Endodermal cell (in vitro differentiated cells): Measurements from ENCODE around the gene PRRT3. TPM values are rescaled to one million over a fixed set of nuclear protein-coding genes. Genes with fewer than 3 reads are reported as not detected.
"Not testable (repeated sequence)": the region's sequence is repeated elsewhere in the genome, so short reads cannot be mapped to it uniquely, and the experiment has no call there.

Experiments
- DNase-seq: peaks from one replicate; pipeline ENCODE4 v3.0.0-alpha.2; 2017
- H3K27ac ChIP-seq: 2 replicates; pipeline ENCODE4 v1.5.1; 2013; ENCODE audit warnings: mild to moderate bottlenecking, low read depth, low read length, moderate library complexity
- H3K27me3 ChIP-seq: 2 replicates; pipeline ENCODE4 v1.6.1; 2013; ENCODE audit warnings: mild to moderate bottlenecking, low read length, moderate library complexity; ENCODE audit not compliant: insufficient read depth, control insufficient read depth, poor library complexity, severe bottlenecking
- H3K36me3 ChIP-seq: 2 replicates; pipeline ENCODE4 v1.7.0; 2013; ENCODE audit warnings: mild to moderate bottlenecking, low read length, moderate library complexity; ENCODE audit not compliant: control insufficient read depth, insufficient read depth
- H3K4me1 ChIP-seq: one replicate; pipeline ENCODE4 v1.7.0; 2013; ENCODE audit warnings: low read length; ENCODE audit not compliant: control insufficient read depth, insufficient read depth
- H3K4me3 ChIP-seq: 2 replicates; pipeline ENCODE4 v1.5.1; 2013; ENCODE audit warnings: mild to moderate bottlenecking, low read length, moderate library complexity
- H3K9ac ChIP-seq: 2 replicates; pipeline ENCODE4 v1.6.1; 2013; ENCODE audit warnings: mild to moderate bottlenecking, low read length, moderate library complexity; ENCODE audit not compliant: poor library complexity, severe bottlenecking; ENCODE audit errors: extremely low read depth
- H3K9me3 ChIP-seq: 2 replicates; pipeline ENCODE4 v1.6.1; 2013; ENCODE audit warnings: mild to moderate bottlenecking, low read length, moderate library complexity; ENCODE audit not compliant: control insufficient read depth
- H3K27ac Mint-ChIP-seq: 2 replicates; pipeline ENCODE4 v1.8.0; 2020; ENCODE audit warnings: mixed read lengths
- H3K27me3 Mint-ChIP-seq: 2 replicates; pipeline ENCODE4 v1.8.0; 2021; ENCODE audit warnings: mild to moderate bottlenecking, mixed read lengths; ENCODE audit not compliant: insufficient read depth
- H3K36me3 Mint-ChIP-seq: 2 replicates; pipeline ENCODE4 v1.8.0; 2020; ENCODE audit warnings: low read depth, mixed read lengths
- H3K4me1 Mint-ChIP-seq: 2 replicates; pipeline ENCODE4 v1.8.0; 2020; ENCODE audit warnings: mixed read lengths
- H3K4me3 Mint-ChIP-seq: 2 replicates; pipeline ENCODE4 v1.8.0; 2020; ENCODE audit warnings: mild to moderate bottlenecking, moderate library complexity, mixed read lengths
- H3K9me3 Mint-ChIP-seq: 2 replicates; pipeline ENCODE4 v1.8.0; 2020; ENCODE audit warnings: mild to moderate bottlenecking, mixed read lengths
- WGBS, 2 experiments: methylation state at CpG; one replicate each; pipeline versions ENCODE4 v1.1.5 to v1.1.7; 2013; ENCODE audit warnings: missing lambda C conversion rate in 2 of 2, mixed read lengths in 1 of 2; ENCODE audit not compliant: insufficient coverage in 1 of 2, insufficient read length in 1 of 2; 5-methylcytosine and 5-hydroxymethylcytosine counted together
- total RNA-seq, 2 donors: library from RNA; stranded (reverse); fragmentation: NEBNext Ultra II Directional in 1 of 2; extraction: Animal tissue kit (Norgen Biotek cat#: 25700) in 1 of 2; gene quantifications; 2 replicates in 1 of 2; 3 replicates in 1 of 2; pipeline ENCODE4 v1.2.1, GENCODE V29; 2021
- TF ChIP-seq, protein P1 (sequence below): fragments of 200-600 bp; sonication (generic); conservative IDR thresholded peaks from 2 replicates; pipeline ENCODE4 v1.5.0; 2021; ENCODE audit warnings: antibody characterized with exemption, mild to moderate bottlenecking

PRRT3 gene
- total RNA-seq, 2 donors from 2014 or later, result 7.4 to 11.3 TPM

DNA sequence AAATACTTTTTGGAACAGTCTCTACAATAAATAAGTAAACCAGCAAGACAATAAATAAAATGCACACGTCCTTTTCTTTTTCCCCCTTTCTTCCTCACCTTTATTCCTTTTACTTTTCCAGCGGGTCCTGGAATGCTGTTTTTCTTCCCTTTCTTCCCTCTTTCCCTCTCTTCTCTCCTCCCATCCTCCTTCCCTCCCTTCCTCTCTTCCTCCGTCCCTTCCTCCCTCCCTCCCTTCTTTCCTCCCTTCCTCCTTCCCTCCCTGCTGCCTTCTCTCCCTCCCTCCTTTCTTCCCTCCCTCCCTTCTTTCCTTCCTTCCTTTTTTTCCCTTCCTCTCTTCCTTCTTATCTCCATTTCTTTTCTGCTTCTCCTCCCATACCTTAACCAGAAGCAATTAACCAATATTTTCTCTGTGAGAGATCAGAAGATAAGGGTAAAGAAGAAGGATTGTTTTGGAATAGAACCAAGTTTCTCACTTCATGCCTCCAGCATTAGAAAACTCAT, 52.9 kb downstream of the PRRT3 start:
- H3K27me3 ChIP-seq, result no peaks in the 10 kb centered on the region
- no peak for DNase-seq
- Mint-ChIP-seq H3K9me3 (no peaks in the 10 kb centered on the region), H3K36me3 (peaks cover 4% of the 10 kb centered on the region), H3K27me3 (no peaks in the 10 kb centered on the region), H3K4me1 (peaks cover 22% of the 10 kb centered on the region), H3K27ac (no peak overlapping the region), H3K4me3 (no peak overlapping the region)
- no peaks in the 10 kb centered on the region for H3K9me3 ChIP-seq
- WGBS, 2 experiments, result 83 to 96% methylated on average over 3 of the region's 3 CpGs
- no peak overlapping the region for H3K4me3 ChIP-seq
- no peak overlapping the region for H3K27ac ChIP-seq
- no peak overlapping the region for H3K9ac ChIP-seq
- H3K4me1 ChIP-seq, result no peaks in the 10 kb centered on the region
- no peaks in the 10 kb centered on the region for H3K36me3 ChIP-seq
- TF ChIP-seq, protein P1, sequence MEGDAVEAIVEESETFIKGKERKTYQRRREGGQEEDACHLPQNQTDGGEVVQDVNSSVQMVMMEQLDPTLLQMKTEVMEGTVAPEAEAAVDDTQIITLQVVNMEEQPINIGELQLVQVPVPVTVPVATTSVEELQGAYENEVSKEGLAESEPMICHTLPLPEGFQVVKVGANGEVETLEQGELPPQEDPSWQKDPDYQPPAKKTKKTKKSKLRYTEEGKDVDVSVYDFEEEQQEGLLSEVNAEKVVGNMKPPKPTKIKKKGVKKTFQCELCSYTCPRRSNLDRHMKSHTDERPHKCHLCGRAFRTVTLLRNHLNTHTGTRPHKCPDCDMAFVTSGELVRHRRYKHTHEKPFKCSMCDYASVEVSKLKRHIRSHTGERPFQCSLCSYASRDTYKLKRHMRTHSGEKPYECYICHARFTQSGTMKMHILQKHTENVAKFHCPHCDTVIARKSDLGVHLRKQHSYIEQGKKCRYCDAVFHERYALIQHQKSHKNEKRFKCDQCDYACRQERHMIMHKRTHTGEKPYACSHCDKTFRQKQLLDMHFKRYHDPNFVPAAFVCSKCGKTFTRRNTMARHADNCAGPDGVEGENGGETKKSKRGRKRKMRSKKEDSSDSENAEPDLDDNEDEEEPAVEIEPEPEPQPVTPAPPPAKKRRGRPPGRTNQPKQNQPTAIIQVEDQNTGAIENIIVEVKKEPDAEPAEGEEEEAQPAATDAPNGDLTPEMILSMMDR, result no peak

GRCh38 chr3:9898467-9899241, 53.6 kb downstream of the PRRT3 start:
- Mint-ChIP-seq H3K4me1 (peaks cover 20% of the 10 kb centered on the region), H3K9me3 (no peaks in the 10 kb centered on the region)

DNA sequence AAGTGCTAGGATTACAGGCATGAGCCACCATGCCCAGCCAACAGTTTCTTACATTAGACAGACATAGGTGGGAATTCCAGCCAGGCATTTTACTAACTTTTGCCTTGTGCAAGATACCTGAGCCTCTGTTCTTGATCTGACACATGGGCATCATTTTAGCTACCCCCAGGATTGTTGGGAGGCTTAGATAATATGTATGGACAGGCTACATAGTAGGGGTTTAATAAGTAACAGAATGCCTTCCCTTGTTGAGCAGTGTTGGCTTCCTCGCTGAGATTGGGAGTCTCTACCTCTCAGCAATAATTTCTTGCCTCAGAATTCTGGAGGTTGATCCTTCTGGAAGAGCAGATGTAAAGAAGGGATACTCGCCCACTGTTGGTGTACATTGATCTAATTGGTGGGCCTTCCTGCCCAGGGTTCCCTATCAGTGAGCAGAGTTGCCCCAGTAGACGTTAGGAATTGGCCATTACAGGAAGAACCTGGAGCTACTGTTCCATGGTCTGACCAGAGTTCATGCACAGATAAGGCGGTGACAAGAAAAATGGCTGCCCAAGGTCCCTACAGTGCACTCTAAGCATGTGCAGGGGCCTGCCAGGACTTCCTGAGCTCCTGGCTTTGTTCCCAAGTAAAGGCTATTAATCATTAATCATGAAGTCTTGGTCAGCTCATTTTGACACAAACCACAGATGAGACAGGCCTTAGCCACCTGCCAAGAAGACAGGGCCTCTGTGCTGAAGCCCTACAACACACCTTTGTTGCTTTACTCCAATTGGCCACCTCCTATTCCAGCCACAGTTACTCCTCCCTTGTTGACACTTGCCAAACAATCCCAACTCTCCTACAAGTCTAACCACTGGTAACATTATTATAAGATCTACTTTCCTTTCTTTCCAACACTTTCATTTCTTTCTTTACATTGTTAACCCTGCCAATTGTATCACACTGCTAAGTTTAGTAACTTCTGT, 54.5 kb downstream of the PRRT3 start:
- H3K4me3 ChIP-seq, result no peak overlapping the region
- Mint-ChIP-seq H3K9me3 (no peaks in the 10 kb centered on the region), H3K4me3 (no peak overlapping the region), H3K36me3 (peaks cover 17% of the 10 kb centered on the region), H3K27ac (no peak overlapping the region), H3K27me3 (no peaks in the 10 kb centered on the region), H3K4me1 (peaks cover 12% of the 10 kb centered on the region)
- TF ChIP-seq, protein P1, result no peak
- 79 to 81% methylated on average over 4 of the region's 4 CpGs for WGBS, 2 experiments
- no peaks in the 10 kb centered on the region for H3K4me1 ChIP-seq
- peaks cover 14% of the 10 kb centered on the region for H3K36me3 ChIP-seq
- H3K27me3 ChIP-seq, result no peaks in the 10 kb centered on the region
- H3K27ac ChIP-seq, result peak overlapping the region; percentile 57
- no peak overlapping the region for H3K9ac ChIP-seq
- DNase-seq, result no peak
- H3K9me3 ChIP-seq, result no peaks in the 10 kb centered on the region

More at GRCh38 chr3:9898467-9899241, 53.6 kb downstream of the PRRT3 start:
- H3K27ac Mint-ChIP-seq, result no peak overlapping the region
- H3K27ac ChIP-seq, result no peak overlapping the region
- H3K4me3 Mint-ChIP-seq, result no peak overlapping the region
- DNase-seq, result no peak
- H3K9me3 ChIP-seq, result no peaks in the 10 kb centered on the region
- H3K27me3 Mint-ChIP-seq, result no peaks in the 10 kb centered on the region
- peaks cover 5% of the 10 kb centered on the region for H3K36me3 ChIP-seq
- TF ChIP-seq, protein P1, result no peak
- H3K36me3 Mint-ChIP-seq, result peaks cover 10% of the 10 kb centered on the region
- H3K4me3 ChIP-seq, result no peak overlapping the region
- H3K4me1 ChIP-seq, result no peaks in the 10 kb centered on the region
- no peak overlapping the region for H3K9ac ChIP-seq
- WGBS, 2 experiments, result 85 to 88% methylated on average over 7 of the region's 8 CpGs
- no peaks in the 10 kb centered on the region for H3K27me3 ChIP-seq

GRCh38 chr3:9896755-9897407, 55.3 kb downstream of the PRRT3 start:
- peaks cover 20% of the 10 kb centered on the region for H3K36me3 ChIP-seq
- H3K4me1 ChIP-seq, H3K9ac ChIP-seq, H3K27ac ChIP-seq, H3K4me1 Mint-ChIP-seq, H3K4me3 ChIP-seq, H3K27me3 Mint-ChIP-seq, H3K4me3 Mint-ChIP-seq, DNase-seq, H3K9me3 Mint-ChIP-seq, H3K27ac Mint-ChIP-seq, H3K27me3 ChIP-seq, H3K9me3 ChIP-seq: not testable (repeated sequence)
- 95% methylated on average over 4 to 10 of the region's 10 CpGs for WGBS, 2 experiments
- H3K36me3 Mint-ChIP-seq, result peaks cover 23% of the 10 kb centered on the region
